PC-9 (cell line): ENCODE measurements around the gene CAMKV.

Experiments used
- EZH2 ChIP-seq: fragments of 200-600 bp; sonication (generic); IDR thresholded peaks from 2 replicates; pipeline ENCODE4 v1.8.0; 2017; ENCODE audit warnings: antibody characterized with exemption, low read depth
- TF ChIP-seq, protein P1 (sequence below): fragments of 200-600 bp; sonication (generic); conservative IDR thresholded peaks from 2 replicates; pipeline ENCODE4 v1.6.1; 2017; ENCODE audit warnings: mixed run types, antibody characterized with exemption, mild to moderate bottlenecking, moderate library complexity

DNA sequence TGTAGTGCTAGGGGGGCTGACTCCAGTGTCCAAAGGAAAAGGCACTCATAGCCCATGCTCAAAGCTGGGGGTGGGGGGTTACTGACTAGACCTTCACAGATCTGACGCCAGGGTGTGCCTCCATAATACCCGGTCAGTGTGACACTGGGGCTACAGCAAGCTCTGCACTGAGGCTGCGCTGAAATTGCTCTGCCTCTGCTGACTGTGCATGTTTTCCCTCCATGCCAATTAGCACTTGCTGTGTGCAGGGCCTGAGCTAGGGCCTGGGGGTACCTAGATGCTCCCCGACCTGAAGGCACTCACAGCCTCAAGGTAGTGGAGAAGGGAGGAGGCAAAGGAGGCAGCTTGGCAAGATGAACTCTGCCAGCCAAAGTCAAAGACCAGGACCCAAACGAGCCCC lies 5.2 kb downstream of the CAMKV start:
- TF ChIP-seq, protein P1, sequence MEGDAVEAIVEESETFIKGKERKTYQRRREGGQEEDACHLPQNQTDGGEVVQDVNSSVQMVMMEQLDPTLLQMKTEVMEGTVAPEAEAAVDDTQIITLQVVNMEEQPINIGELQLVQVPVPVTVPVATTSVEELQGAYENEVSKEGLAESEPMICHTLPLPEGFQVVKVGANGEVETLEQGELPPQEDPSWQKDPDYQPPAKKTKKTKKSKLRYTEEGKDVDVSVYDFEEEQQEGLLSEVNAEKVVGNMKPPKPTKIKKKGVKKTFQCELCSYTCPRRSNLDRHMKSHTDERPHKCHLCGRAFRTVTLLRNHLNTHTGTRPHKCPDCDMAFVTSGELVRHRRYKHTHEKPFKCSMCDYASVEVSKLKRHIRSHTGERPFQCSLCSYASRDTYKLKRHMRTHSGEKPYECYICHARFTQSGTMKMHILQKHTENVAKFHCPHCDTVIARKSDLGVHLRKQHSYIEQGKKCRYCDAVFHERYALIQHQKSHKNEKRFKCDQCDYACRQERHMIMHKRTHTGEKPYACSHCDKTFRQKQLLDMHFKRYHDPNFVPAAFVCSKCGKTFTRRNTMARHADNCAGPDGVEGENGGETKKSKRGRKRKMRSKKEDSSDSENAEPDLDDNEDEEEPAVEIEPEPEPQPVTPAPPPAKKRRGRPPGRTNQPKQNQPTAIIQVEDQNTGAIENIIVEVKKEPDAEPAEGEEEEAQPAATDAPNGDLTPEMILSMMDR = no peak
- no peak for TF ChIP-seq EZH2
